Measurements from ENCODE around the gene NACAD.

- TF ChIP-seq CTCF (IDR thresholded peaks at IDR 0.05; ENCODE audit: insufficient read depth, low read length), result no peak
- TF ChIP-seq REST (IDR thresholded peaks at IDR 0.05; ENCODE audit: insufficient replicate concordance, low read depth), result no peak
Observed at GRCh38 chr7:45105588-45106188, 16.9 kb upstream of the NACAD start.
